ENCODE measurements around the gene C11orf24.
"Not testable (repeated sequence)": the region's sequence is repeated elsewhere in the genome, so short reads cannot be mapped to it uniquely, and the experiment has no call there.

C11orf24 gene

DNA sequence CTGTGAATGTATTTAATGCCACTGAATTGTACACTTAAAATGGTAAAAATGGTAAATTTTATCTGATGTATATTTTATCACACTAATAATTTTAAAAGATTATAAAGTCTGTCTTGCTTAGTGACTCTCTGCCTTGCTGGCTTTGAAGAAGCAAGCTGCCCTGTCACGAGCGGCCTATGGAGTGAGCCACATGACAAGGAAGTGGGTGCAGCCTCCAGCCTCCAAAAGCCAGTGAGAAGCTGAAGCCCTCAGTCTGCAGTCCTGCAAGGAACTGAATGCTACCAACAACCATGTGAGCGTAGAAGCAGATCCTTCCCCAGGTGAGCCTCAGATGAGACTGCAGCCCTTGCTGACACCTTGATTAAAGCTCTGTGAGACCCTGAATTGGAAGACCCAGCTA lies 20.0 kb downstream of the C11orf24 start:
- no peak for DNase-seq (ENCODE audit: low read depth)

DNA sequence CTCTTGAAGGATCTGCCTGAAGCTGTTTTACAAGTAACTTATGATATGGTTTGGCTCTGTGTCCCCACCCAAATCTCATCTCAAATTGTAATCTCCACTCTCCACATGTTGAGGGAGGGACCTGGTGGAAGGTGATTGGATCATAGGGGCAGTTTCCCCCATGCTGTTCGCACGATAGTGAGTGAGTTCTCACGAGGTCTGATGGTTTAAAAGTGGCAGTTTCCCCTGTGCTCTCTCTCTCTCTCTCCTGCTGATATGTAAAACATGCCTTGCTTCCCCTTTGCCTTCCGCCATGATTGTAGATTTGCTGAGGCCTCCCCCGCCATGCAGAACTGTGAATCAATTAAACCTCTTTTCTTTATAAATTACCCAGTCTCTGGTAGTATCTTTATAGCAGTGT lies 26.9 kb downstream of the C11orf24 start:
- DNase-seq (ENCODE audit: low read depth), result not testable (repeated sequence)

- DNase-seq (ENCODE audit: low read depth), result not testable (repeated sequence)
These were observed 27.9 kb downstream of the C11orf24 start for GRCh38 chr11:68243847-68244246.

- DNase-seq (ENCODE audit: low read depth), result no peak
These were observed 29.2 kb downstream of the C11orf24 start for GRCh38 chr11:68242616-68243015.

- no peak for DNase-seq (ENCODE audit: low read depth)
These were observed 40.2 kb downstream of the C11orf24 start for GRCh38 chr11:68231621-68232020.

DNA sequence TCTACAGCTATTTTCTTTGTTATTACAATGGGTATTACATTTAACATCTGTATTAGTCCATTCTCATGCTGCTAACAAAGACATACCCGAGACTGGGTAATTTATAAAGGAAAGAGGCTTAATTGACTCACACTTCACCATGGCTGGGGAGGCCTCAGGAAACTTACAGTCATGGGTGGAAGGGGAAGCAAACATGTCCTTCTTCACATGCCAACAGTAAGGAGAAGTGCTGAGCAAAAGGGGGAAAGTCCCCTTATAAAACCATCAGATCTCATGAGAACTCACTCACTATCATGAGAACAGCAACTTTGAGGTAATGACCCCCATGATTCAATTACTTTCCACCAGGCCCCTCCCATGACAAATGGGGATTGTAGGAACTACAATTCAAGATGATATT lies 42.2 kb downstream of the C11orf24 start:
- DNase-seq (ENCODE audit: low read depth), result no peak

DNA sequence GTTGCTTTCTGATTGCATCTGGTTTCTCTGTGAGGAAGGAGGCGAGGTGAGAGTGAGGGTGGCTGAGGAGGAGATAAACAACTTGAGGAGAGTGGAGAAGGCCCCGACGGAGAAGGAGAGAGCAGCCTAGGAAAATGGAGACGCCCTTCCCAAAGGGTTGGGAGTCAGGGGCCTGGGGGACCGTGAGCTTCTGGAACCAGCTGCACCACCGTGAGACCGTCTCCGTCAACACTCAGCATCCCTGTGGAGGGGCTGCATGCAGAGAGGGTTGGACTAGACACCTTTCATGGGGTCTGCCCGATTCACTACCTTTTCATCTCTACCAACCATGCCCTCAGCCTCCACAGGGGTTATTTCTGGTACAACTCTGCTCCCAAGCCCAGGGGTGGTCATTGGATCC lies 45.4 kb downstream of the C11orf24 start:
- DNase-seq (ENCODE audit: low read depth), result no peak

GRCh38 chr11:68224606-68225005 lies 47.2 kb downstream of the C11orf24 start:
- no peak for DNase-seq (ENCODE audit: low read depth)

- no peak for DNase-seq (ENCODE audit: low read depth)
These were observed 48.5 kb downstream of the C11orf24 start for GRCh38 chr11:68223275-68223674.

DNA sequence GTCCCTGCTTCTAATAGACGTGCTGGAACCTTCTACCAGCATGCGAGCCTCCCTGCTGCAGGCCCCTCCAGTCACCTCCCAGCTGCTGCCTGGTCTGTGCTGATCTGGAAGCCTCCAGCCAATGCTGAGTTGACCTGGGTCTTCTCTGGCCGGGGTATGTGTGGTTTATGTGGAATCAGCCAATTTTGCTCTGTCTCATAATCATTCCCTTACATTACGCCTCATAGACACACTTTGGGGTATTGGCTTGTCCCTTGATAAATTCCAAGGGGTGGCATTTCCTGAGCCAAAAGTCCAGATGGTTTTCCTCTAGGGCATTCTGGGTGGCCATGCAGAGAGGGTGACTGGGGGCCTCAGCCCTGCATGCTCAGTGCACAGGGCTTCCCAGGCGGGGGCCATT lies 50.4 kb downstream of the C11orf24 start:
- DNase-seq (ENCODE audit: low read depth), result no peak

- DNase-seq (ENCODE audit: low read depth), result no peak
These were observed 55.4 kb downstream of the C11orf24 start for GRCh38 chr11:68216171-68216938.

GRCh38 chr11:68215524-68216170 lies 56.1 kb downstream of the C11orf24 start:
- no peak for DNase-seq (ENCODE audit: low read depth)

DNA sequence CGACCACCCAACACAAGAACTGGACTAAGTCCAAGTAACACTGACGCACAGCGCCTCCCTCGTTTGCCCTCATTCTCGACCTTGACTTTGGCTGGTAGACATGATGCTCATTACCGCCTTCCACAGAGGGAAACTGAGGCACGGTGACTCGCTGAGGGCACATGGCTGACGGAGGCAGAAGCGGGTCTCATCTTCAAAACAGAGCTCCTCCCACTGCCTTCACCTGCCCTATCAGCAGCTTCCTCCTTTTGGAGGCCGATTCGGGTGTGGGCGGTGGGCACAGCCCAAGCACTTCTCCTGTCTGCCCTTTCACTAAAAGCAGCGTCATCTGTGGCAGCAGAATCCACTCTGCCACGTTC lies 56.7 kb downstream of the C11orf24 start:
- peak; percentile 16 for DNase-seq (ENCODE audit: low read depth)

GRCh38 chr11:68214173-68215086 lies 57.3 kb downstream of the C11orf24 start:
- no peak for DNase-seq (ENCODE audit: low read depth)

GRCh38 chr11:68213555-68214172 lies 58.1 kb downstream of the C11orf24 start:
- peak; percentile 71 for DNase-seq (ENCODE audit: low read depth)

DNA sequence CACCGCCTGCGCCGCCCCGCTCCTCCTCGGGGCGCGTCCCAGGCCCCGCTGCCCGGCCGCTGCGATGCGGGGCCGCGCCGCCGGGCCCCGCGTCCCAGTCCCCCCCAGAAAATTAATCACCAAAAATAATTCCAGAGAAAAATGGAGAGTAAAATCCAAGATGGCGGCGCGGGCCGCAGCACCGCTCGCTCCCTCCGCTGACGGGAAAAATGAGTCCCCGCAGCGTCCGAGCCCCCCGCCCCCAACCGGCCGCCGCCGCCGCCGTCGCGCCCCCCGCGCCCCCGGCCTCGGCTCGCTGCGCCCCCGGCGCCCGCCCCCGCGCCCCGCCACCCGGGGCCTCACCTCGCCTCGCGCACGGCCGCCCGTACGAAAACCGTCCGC lies 58.6 kb downstream of the C11orf24 start, which contains the start of gene KMT5B:
KMT5B (minus strand) TSS at position 162 of the 381 bp plus-strand sequence. CDS start 23,220 bp downstream, outside the sequence.
- DNase-seq (ENCODE audit: low read depth), result peak; percentile 33

- peak; percentile 36 for DNase-seq (ENCODE audit: low read depth)
These were observed 59.2 kb downstream of the C11orf24 start for GRCh38 chr11:68212421-68213134.

DNA sequence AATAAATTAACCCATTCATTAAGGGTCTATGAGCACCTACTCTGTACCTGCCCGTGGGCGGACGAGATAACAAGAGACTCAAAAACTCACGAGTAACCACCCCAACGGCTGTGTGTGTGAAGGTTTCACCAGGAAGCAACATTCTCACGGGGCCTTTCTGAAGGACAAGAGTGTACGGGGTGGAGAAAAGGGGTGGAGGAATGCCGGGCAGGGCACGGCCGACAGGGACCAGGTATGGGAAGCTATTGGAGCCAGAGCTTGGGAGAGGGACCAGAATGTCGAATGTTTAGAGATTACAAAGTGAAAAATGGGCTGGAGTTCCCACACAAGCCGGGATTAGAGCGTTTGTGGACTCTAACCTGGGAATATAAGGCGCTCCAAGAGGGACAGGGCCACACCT lies 60.2 kb downstream of the C11orf24 start:
- no peak for DNase-seq (ENCODE audit: low read depth)
